ENCODE data around the gene ICA1L. TPM values are rescaled to one million over a fixed set of nuclear protein-coding genes. Genes with fewer than 3 reads are reported as not detected.

Gene ICA1L
- total RNA-seq, 4 donors from 2014 or later = 0.72 to 3.0 (median 1.4) TPM

- intact Hi-C loops (cut with DNase I; ENCODE audit: low total_unique reads) = no loop called here
- no peak for DNase-seq (ENCODE audit: low spot score in 2 of 2)
- no peak overlapping the region for H3K4me3 ChIP-seq (ENCODE audit: low read depth, poor library complexity, severe bottlenecking)
- WGBS, 2 donors = 92 to 94% methylated on average over 36 to 37 of the region's 37 CpGs
- TF ChIP-seq CTCF (IDR thresholded peaks at IDR 0.05) = no peak
- no peak for TF ChIP-seq POLR2A (IDR thresholded peaks at IDR 0.05)
Measured at GRCh38 chr2:202774104-202774503, 97.5 kb downstream of the ICA1L start.

GRCh38 chr2:202773301-202773973 is 98.1 kb downstream of the ICA1L start:
- WGBS, 2 donors = 91 to 94% methylated on average over 6 of the region's 6 CpGs
- DNase-seq (ENCODE audit: low spot score in 2 of 2) = no peak
- H3K4me3 ChIP-seq (ENCODE audit: low read depth, poor library complexity, severe bottlenecking) = no peak overlapping the region
- TF ChIP-seq POLR2A (IDR thresholded peaks at IDR 0.05) = no peak
- no peak for TF ChIP-seq CTCF (IDR thresholded peaks at IDR 0.05)
- intact Hi-C loops (cut with DNase I; ENCODE audit: low total_unique reads) = no loop called here

GRCh38 chr2:202771741-202772460 is 99.7 kb downstream of the ICA1L start:
- DNase-seq (ENCODE audit: low spot score in 2 of 2) = no peak
- TF ChIP-seq CTCF (IDR thresholded peaks at IDR 0.05) (no peak), POLR2A (IDR thresholded peaks at IDR 0.05) (no peak)
- no peak overlapping the region for H3K4me3 ChIP-seq (ENCODE audit: low read depth, poor library complexity, severe bottlenecking)
- 84 to 86% methylated on average over 7 of the region's 7 CpGs for WGBS, 2 donors
- intact Hi-C loops (cut with DNase I; ENCODE audit: low total_unique reads) = no loop called here

GRCh38 chr2:202771336-202771735 is 100.2 kb downstream of the ICA1L start:
- WGBS, 2 donors = 92 to 96% methylated on average over 1 of the region's 1 CpG
- H3K4me3 ChIP-seq (ENCODE audit: low read depth, poor library complexity, severe bottlenecking) = no peak overlapping the region
- intact Hi-C loops (cut with DNase I; ENCODE audit: low total_unique reads) = no loop called here
- DNase-seq (ENCODE audit: low spot score in 2 of 2) = no peak
- no peak for TF ChIP-seq POLR2A (IDR thresholded peaks at IDR 0.05)
- TF ChIP-seq CTCF (IDR thresholded peaks at IDR 0.05) = no peak

- no peak overlapping the region for H3K4me3 ChIP-seq (ENCODE audit: low read depth, poor library complexity, severe bottlenecking)
- no peak for DNase-seq (ENCODE audit: low spot score in 2 of 2)
- intact Hi-C loops (cut with DNase I; ENCODE audit: low total_unique reads) = no loop called here
- TF ChIP-seq CTCF (IDR thresholded peaks at IDR 0.05) = no peak
- no peak for TF ChIP-seq POLR2A (IDR thresholded peaks at IDR 0.05)
Measured at GRCh38 chr2:202769201-202769600, 102.4 kb downstream of the ICA1L start.

Data from lower leg skin (tissue), 4 donors.